Testis (tissue), 3 donors: ENCODE measurements around the gene GTF2H2C. TPM values are rescaled to one million over a fixed set of nuclear protein-coding genes. Genes with fewer than 3 reads are reported as not detected.
A peak's percentile ranks its signal among the peaks of the same experiment; 100 is the strongest.
"Not testable (repeated sequence)": the region's sequence is repeated elsewhere in the genome, so short reads cannot be mapped to it uniquely, and the experiment has no call there.

Experiments used
- DNase-seq: peaks from one replicate; pipeline ENCODE4 v3.0.0-alpha.2; 2019
- H3K27ac ChIP-seq, 2 donors: fragments of 200-600 bp; sonication (generic); one replicate each; pipeline ENCODE4 v1.5.1; 2019
- H3K27me3 ChIP-seq: fragments of 200-600 bp; sonication (generic); one replicate; pipeline ENCODE4 v1.5.1; 2019
- H3K36me3 ChIP-seq: fragments of 200-600 bp; sonication (generic); one replicate; pipeline ENCODE4 v1.5.1; 2017; ENCODE audit warnings: low read depth; ENCODE audit errors: missing control alignments
- H3K4me1 ChIP-seq: fragments of 200-600 bp; sonication (generic); one replicate; pipeline ENCODE4 v1.5.1; 2019
- H3K4me3 ChIP-seq, 2 donors: fragments of 200-600 bp; sonication (generic); one replicate each; pipeline ENCODE4 v1.5.1; 2017 to 2019
- H3K9me3 ChIP-seq: fragments of 200-600 bp; sonication (generic); one replicate; pipeline ENCODE4 v1.5.1; 2017
- CTCF ChIP-seq, 3 experiments: fragments of 450-650 bp in 2 of 3; fragments of 200-600 bp in 1 of 3; sonication (generic) in 1 of 3; IDR thresholded peaks; one replicate each; pipeline ENCODE4 v1.5.1; 2016 to 2019; ENCODE audit warnings: antibody characterized with exemption in 3 of 3, mild to moderate bottlenecking in 2 of 3, moderate library complexity in 1 of 3
- POLR2A ChIP-seq: fragments of 450-650 bp; IDR thresholded peaks from one replicate; pipeline ENCODE4 v1.6.1; 2017; ENCODE audit warnings: antibody characterized with exemption, mild to moderate bottlenecking, moderate library complexity
- WGBS, 2 donors: methylation state at CpG; one replicate each; pipeline ENCODE4 v1.1.5; 2018; 5-methylcytosine and 5-hydroxymethylcytosine counted together
- intact Hi-C: fragments of 100-400 bp; cut with DNase I; formaldehyde crosslinking; loops from one replicate; pipeline ENCODE4 v1.15.1; 2023; ENCODE audit warnings: low total_unique reads
- polyA plus RNA-seq: library from polyadenylated mRNA; stranded (reverse); fragments of 350-450 nt; fragmentation: Illumina TruSeq; extraction: RNeasy Lipid Tissue Mini Kit (QIAGEN cat#74804); gene quantifications from one replicate; pipeline ENCODE4 v1.2.3, GENCODE V29; 2014; ENCODE audit warnings: low read depth, low replicate concordance; ENCODE audit not compliant: insufficient read depth
- total RNA-seq, 2 donors: library from RNA; depleted of rRNA; stranded (reverse); fragments of >200 nt; gene quantifications; one replicate each; pipeline ENCODE4 v1.2.3, GENCODE V29; 2016

The GTF2H2C gene
- total and polyA plus RNA-seq, 3 donors from 2014 or later, result 28.2 to 30.9 (median 30.6) TPM

DNA sequence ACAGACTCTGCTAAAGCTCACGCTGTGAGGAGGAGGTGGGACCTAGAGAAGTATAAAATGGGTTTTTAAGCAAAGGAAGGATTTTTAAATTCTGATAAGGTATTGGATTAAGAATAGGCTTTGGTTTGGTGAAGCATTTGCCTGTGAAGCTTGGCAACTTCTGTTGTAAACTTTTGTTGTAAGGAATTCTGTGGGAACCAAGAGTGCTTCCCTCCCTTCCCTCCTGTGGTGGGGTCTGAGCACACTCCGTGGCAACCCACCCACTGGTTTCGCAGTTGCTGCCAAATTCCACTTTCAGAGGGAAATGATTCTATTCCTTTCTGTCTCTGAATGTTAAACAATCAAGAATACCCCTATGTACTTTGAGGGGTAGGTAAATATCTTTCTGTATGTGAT is 28.6 kb upstream of the GTF2H2C start:
- DNase-seq, result no peak
- WGBS, 2 donors, result 25 to 45% methylated on average over 3 of the region's 3 CpGs
- Histone ChIP-seq H3K27me3 (no peaks in the 10 kb centered on the region), H3K9me3 (no peaks in the 10 kb centered on the region), H3K27ac (no peak overlapping the region), H3K36me3 (no peaks in the 10 kb centered on the region), H3K4me3 (no peak overlapping the region), H3K4me1 (no peaks in the 10 kb centered on the region)
- TF ChIP-seq POLR2A (no peak), CTCF (IDR thresholded peaks at IDR 0.05) (no peak)
- intact Hi-C loops, result no loop called here

DNA sequence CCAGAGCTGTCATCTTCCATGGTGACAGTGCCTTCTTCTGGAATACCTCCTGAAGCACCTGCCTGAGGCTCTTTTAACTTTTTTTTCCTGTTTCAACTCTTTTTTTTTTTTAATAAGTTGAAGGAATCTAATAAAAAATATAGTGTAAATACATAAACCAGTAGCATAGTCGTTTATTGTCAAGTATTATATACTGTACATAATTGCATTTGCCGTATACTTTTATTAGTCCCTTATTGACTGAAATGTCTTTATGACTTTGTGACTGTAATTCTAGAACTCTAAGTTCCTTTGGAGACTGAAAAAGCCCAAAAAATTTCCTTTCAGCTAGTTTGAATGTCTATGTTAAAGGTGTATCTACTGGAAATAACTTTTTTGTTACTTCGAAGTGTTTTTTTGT is 22.1 kb upstream of the GTF2H2C start:
- H3K4me1 ChIP-seq, intact Hi-C loops, DNase-seq, H3K9me3 ChIP-seq, H3K36me3 ChIP-seq, H3K27ac ChIP-seq, H3K27me3 ChIP-seq, H3K4me3 ChIP-seq: not testable (repeated sequence)
- WGBS, 2 donors, result 90 to 93% methylated on average over 2 to 3 of the region's 3 CpGs

GRCh38 chr5:69538735-69539134 is 21.3 kb upstream of the GTF2H2C start:
- H3K27me3 ChIP-seq, H3K9me3 ChIP-seq, H3K4me3 ChIP-seq, H3K27ac ChIP-seq, intact Hi-C loops, DNase-seq, H3K36me3 ChIP-seq, H3K4me1 ChIP-seq: not testable (repeated sequence)
- 80% methylated on average over 2 of the region's 2 CpGs; no CpG with 5 or more reads in 1 of the 2 donors for WGBS, 2 donors

DNA sequence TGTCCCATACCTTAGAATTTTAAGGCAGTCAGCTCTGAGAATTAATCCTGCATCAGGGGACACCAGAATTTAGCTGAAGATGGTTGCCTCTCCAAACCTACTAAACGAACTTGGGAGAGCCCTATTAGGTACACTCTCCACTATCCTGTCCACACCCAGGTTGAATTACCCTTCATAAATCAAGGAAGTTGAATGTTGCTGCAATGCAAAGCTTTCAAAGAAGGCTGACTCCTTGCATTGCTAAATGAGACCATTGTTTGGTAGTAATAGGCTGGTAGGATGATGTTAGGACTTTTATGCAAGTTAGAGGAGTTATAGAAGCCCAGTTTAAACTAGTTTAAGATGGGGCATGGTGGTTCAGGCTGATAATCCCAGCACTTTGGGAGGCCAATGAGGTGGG is 18.6 kb upstream of the GTF2H2C start:
- H3K27me3 ChIP-seq, H3K9me3 ChIP-seq, H3K4me1 ChIP-seq, H3K36me3 ChIP-seq, H3K4me3 ChIP-seq, intact Hi-C loops, DNase-seq, H3K27ac ChIP-seq: not testable (repeated sequence)
- WGBS, 2 donors, result no CpG with 5 or more reads among the region's 1 CpG

- H3K27ac ChIP-seq, H3K27me3 ChIP-seq, H3K4me1 ChIP-seq, H3K9me3 ChIP-seq, intact Hi-C loops, H3K36me3 ChIP-seq, DNase-seq, H3K4me3 ChIP-seq: not testable (repeated sequence)
- WGBS, 2 donors, result no CpG with 5 or more reads among the region's 3 CpGs
Observed at GRCh38 chr5:69542838-69543618, 17.0 kb upstream of the GTF2H2C start.

DNA sequence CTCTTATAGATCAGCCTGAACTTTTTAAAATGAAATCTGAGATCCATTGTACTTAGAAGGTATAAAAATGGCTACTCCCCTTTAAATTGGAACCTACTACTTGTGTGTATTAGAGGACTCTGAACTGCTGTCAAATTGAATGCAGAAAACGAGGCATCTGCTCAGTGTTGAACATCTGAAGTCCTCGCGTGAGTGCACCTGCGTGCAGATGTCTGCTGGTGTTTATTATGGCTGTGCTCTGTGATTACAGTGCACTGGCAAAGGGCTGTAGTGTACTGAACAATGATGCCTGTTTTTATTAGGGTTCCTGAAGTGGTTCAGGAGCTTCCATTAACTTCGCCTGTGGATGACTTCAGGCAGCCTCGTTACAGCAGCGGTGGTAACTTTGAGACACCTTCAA is 15.4 kb upstream of the GTF2H2C start:
- intact Hi-C loops, H3K9me3 ChIP-seq, H3K4me1 ChIP-seq, H3K36me3 ChIP-seq, DNase-seq, H3K4me3 ChIP-seq, H3K27me3 ChIP-seq, H3K27ac ChIP-seq: not testable (repeated sequence)
- no CpG with 5 or more reads among the region's 7 CpGs for WGBS, 2 donors

- 28 to 45% methylated on average over 18 to 19 of the region's 31 CpGs for WGBS, 2 donors
- H3K27me3 ChIP-seq, H3K9me3 ChIP-seq, H3K27ac ChIP-seq, intact Hi-C loops, H3K36me3 ChIP-seq, H3K4me1 ChIP-seq, DNase-seq: not testable (repeated sequence)
- peak overlapping the region in 1 of 2 donors; percentile 9 for H3K4me3 ChIP-seq
Observed at GRCh38 chr5:69560587-69561431, 818 bp downstream of the GTF2H2C start.

DNA sequence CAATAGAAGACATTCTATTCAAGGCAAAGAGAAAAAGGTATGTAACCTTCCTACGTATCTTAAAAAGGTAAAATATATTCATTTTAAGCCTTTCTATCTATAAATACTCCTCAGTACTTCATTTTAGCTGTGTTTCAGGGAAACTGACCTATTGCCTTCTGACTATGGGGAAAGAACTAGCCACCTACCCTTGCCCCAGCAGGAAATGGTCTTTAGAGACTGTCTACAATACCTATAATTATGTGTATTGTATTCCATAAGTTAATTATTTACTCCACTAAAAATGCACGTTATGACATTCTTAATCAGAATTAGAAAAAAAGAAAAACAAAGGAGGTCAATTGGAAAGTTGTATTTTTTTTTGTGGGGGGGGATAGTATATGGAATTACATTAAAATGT is 6.2 kb downstream of the GTF2H2C start:
- H3K4me1 ChIP-seq, result not testable (repeated sequence)

DNA sequence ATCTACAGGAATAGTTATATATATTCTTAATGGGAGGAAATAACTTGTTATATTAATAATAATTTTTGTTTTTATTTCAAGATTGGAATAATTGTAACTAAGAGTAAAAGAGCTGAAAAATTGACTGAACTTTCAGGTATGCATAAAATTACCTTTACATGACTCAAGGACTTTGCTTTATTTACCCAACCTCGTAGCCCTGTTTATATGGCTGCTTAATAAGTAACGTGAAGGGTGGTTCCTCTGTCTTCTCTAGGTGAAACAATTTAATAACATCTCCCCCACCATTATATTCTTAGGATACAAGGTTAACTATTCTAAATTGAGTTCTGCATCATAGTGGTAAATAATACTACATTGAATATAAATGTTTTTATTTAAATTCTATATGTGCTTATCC is 8.1 kb downstream of the GTF2H2C start:
- H3K9me3 ChIP-seq, intact Hi-C loops: not testable (repeated sequence)
- 71 to 86% methylated on average over 1 of the region's 2 CpGs for WGBS, 2 donors

More for the DNA sequence above, 6.2 kb downstream of the GTF2H2C start:
- H3K4me3 ChIP-seq, H3K27ac ChIP-seq, H3K9me3 ChIP-seq, DNase-seq, H3K27me3 ChIP-seq, H3K36me3 ChIP-seq, intact Hi-C loops: not testable (repeated sequence)
- 96 to 98% methylated on average over 2 of the region's 2 CpGs for WGBS, 2 donors

DNA sequence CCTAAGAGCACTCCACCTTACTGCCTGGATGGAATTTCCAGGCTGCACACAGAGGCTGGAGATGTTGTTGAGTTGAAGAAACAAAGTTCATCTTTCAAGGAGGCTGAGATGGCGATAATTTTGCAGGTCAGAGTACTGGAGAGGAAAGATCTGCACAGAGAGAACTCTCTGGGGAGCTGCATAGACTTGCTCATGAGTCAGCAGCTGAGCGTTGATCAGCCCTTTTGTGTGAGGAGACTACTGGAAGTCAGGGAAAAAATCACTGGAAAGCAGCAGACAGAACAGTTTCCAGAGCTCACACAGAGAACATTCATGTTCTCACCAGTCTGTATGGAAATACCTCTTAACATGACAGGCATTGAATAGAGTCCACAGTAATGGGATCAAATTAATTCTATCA is 23.4 kb downstream of the GTF2H2C start:
- WGBS, 2 donors, result no CpG with 5 or more reads among the region's 2 CpGs
- H3K27me3 ChIP-seq, H3K36me3 ChIP-seq, H3K4me3 ChIP-seq, DNase-seq, H3K4me1 ChIP-seq, H3K9me3 ChIP-seq, H3K27ac ChIP-seq, intact Hi-C loops: not testable (repeated sequence)

More for the DNA sequence above, 8.1 kb downstream of the GTF2H2C start:
- H3K4me1 ChIP-seq, H3K36me3 ChIP-seq, H3K4me3 ChIP-seq, DNase-seq, H3K27ac ChIP-seq, H3K27me3 ChIP-seq: not testable (repeated sequence)
